ENCODE measurements around the gene BLCAP.

BLCAP gene

GRCh38 chr20:37515876-37516275, 11.8 kb downstream of the BLCAP start:
- no peak for DNase-seq (ENCODE audit: low spot score)

DNA sequence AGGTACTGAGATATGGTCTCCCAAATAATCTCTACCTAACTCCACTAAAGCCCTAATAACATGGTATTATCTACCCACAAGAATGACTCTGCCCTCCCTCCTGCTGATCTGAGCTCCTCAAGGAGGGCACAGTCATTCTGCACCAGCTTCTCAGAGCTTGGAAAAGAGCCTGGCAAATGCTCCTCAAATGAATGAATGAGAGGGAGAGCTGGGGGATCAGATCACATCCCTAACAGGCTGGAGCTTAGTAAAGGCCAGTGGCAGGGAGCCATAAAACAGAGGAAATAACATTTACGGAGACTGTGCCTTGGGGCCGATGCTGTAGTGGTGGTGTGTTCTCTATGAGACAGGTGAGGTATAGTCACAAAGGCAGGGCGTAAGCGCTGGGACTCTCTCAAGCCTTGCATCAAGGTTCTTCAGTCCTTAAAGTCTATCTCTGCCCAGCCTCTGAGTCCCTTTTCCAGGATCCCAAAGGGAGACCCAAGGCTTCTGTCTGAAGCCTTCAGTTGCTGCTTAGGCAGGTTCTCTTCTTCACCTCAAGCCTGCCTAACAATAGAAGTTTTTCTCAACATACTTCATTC, 13.8 kb downstream of the BLCAP start:
- no peak for DNase-seq (ENCODE audit: low spot score)

GRCh38 chr20:37511610-37512275, 15.9 kb downstream of the BLCAP start:
- DNase-seq (ENCODE audit: low spot score): no peak

DNA sequence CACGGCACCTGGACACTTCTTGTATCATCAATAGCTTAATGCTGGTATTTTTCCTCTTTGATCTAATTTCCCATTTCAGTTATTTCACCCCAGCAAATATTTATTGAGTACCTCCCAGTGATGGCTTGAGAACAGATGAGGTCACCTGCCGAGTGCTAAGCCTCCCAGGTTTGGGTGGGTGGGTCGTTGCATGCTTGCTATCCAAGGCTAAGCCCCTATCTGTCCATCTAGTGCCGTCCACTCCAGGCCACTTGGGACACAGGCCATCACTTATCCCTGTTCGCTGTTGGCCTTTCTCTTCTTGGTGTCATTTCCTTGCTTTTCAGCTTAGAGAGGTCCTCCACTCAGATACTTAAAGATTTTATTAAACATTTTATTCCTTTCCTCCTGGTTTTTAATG, 17.4 kb downstream of the BLCAP start:
- DNase-seq (ENCODE audit: low spot score): no peak

DNA sequence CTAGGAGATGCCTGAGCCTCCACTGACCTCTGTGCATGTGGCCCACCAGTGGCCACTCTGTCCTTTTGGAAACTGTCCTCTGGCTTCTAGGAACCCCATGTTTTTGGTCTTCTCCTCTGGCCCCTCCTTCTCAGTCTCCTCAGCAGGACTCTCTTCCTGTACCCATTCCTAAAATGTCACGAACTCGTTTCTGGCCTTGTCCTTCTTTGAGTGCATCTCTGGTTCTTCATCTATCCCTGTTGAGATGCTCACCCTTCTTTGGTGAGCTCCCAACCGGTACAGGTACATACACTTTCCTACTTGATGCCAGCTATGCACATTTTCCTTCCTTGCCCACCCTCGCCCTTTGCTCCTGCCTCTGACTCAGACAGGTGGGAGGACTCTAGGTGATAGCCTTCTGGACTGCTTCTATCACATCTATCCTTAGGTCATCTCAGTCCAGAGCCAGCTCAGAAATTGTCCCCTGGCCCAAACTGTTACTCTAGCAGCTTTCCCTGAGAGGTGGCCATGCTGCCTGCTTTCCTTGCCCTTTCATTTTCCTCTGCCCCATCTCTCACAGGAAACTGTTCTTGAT, 21.4 kb downstream of the BLCAP start:
- DNase-seq (ENCODE audit: low spot score): no peak

- no peak for DNase-seq (ENCODE audit: low spot score)
Measured at GRCh38 chr20:37505263-37506151, 22.2 kb downstream of the BLCAP start.

GRCh38 chr20:37504404-37505096, 23.1 kb downstream of the BLCAP start:
- DNase-seq (ENCODE audit: low spot score): no peak

- DNase-seq (ENCODE audit: low spot score): no peak
Measured at GRCh38 chr20:37503256-37503927, 24.3 kb downstream of the BLCAP start.

DNA sequence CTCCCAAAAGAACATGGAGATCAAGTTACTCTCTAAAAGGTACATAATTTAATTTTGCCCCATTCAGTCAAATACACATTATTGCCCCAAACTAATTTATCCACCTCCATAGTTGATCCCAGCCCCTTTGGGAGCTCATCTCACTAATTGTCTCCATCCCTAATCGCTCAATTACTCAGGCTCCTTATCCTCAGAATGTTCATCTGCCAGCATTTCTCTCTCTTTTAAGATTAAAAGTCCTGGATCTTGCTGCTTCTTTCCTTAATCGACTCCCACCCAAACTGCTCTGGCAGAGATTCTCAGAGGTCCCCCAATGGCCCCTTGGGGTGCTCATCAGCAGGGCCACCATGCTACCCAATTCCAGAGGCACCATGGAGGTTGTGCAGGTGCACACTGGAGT, 25.0 kb downstream of the BLCAP start:
- DNase-seq (ENCODE audit: low spot score): peak; percentile 71

GRCh38 chr20:37501940-37502339, 25.7 kb downstream of the BLCAP start:
- no peak for DNase-seq (ENCODE audit: low spot score)

DNA sequence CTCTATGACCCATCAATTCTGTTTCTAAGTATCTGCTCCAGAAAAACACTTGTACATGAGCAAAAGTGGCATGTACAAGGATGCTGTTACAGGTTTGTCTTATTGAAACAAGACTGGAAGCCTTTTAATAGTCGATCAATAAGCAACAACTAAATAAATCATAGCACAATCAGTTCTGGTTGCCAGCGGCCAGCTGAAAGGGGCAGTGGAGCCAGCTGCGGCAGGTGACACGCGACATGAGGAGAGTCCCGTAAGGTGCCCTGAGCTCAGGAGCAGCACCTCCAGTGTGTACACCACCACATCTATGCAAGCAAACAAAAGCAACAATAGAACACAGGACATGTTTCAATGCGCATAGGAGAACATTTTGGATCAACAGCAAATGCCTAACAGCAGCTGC, 27.4 kb downstream of the BLCAP start:
- no peak for DNase-seq (ENCODE audit: low spot score)

DNA sequence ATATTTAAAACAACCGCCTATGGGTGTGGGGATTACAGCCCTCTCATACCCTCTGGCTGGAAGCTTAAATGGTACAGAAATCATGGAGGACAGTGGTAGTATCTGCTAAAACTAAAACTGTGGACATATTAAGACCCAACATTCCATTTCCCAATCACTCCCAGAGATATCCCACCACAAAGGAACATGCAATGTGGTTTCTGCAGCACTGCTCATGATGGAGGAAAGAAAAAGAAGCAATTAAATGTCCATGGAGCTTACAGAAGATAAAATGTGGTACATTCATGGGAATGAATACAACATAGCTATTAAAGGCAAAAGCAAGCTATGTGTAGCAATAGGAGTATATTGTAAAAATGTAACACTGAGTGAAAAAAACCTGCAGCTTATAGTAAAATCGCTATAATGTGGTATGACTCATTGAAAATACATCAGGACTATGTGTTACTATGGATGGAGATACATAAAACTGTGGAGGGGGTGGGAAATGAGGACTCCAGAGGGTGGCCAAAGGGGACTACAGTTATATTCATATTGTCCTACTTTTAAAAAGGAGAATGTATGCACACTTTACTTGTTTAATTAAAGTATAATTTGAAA, 29.5 kb downstream of the BLCAP start:
- DNase-seq (ENCODE audit: low spot score): no peak

DNA sequence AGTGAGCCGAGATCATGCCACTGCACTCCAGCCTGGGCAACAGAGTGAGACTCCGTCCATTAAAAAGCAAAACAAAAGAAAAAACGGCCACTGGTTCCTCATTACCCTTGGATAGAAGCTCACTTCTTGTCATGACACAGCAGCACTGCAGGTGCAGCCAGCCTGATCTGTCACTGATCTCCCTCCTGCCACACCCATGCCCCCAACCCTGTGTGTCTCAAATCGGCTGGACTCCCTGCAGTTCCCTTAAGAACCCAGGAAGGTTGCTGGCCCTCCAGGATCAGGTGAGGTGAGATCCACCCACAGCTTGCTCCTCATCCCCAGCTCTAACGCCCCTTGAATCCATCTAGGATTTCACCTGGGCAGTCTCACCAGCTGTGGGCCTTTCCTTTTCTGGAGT, 32.9 kb downstream of the BLCAP start:
- DNase-seq (ENCODE audit: low spot score): no peak

DNA sequence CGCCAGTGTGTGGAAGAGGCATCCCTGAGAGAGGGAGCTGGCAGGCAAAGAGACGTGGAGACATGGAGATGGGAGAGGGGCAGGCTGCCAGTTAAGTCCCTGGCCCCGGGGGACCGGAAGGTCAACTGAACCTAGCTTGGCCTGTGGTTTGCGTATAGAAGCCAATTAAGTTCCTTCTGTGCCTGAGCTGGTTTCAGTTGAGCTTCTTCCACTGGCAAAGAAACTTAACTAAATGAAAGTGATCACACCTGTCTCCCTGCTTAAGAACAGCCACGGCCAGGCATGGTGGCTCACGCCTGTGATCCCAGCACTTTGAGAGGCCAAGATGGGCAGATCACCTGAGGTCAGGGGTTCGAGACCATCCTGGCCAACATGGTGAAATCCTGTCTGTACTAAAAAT, 33.4 kb downstream of the BLCAP start:
- DNase-seq (ENCODE audit: low spot score): no peak

DNA sequence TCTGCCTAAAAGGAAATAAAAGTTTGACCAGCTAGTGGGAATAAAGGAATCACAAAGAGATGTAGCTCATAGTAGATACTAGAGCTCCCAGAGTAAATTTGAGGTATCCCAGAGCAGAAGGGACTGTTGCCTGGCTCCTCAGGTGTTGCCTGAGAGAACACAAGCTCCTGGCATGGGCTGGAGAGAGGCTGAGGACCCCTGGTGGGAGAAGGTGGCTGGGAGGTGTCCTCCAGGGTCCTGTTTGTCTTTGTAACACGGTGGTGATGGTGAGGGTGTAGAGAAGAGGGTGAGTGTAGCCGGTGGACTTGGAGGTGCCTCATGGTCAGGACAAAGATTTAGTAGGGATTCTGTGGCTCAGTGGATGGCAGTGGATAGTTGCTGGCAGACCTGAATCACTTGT, 34.7 kb downstream of the BLCAP start:
- DNase-seq (ENCODE audit: low spot score): no peak

DNA sequence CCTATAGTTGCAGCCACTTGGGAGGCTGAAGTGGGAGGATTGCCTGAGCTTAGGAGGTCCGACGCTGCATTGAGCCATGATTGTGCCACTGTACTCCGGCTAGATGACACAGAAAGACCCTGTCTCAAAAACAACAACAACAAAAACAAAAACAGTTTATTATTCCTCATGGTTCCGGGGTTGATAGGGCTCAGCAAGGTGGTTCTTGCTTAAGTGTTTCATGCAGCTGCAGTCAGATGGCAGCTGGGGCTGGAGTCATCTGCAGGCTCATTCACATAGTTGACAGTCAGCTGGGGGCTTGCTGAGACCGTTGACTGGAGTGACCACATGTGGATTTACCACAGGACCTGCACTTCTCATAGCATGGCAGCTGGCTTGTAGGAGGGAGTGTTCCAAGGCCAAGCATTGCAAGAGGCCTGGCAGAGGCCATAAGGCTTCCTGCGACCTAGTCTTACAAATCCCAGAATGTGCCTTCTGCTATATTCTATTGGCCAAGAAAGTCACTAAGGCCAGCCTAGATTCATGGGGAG, 35.5 kb downstream of the BLCAP start:
- no peak for DNase-seq (ENCODE audit: low spot score)

- no peak for DNase-seq (ENCODE audit: low spot score)
Measured at GRCh38 chr20:37490663-37491350, 36.9 kb downstream of the BLCAP start.

GRCh38 chr20:37486209-37486608, 41.5 kb downstream of the BLCAP start:
- peak; percentile 4 for DNase-seq (ENCODE audit: low spot score)

- DNase-seq (ENCODE audit: low spot score): no peak
Measured at GRCh38 chr20:37484331-37484730, 43.3 kb downstream of the BLCAP start.

DNA sequence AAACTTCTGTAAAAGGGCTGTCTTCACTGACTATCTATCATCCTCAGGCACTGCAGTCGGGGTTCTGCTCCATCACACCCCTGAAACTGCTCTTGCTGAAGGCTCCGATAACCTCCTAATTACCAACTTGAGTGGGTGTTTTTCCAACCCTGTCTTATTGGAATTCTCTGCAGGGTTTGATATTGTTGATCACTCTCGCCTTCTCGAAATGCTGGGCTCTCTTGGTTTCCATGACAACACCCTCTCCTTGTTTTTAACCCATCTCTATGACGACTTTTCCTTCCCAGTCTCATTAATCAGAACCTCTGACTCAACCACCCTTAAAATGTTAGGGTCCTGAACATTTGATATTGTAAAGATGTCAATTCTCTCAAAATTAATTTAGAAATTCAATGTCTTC, 46.1 kb downstream of the BLCAP start:
- DNase-seq (ENCODE audit: low spot score): no peak
